GM19035 (cell line): ENCODE measurements around the gene CCDC102A.
"Not testable (repeated sequence)": the region's sequence is repeated elsewhere in the genome, so short reads cannot be mapped to it uniquely, and the experiment has no call there.

Experiments
- ATAC-seq: cut with Tn5 transposase; IDR thresholded peaks from one replicate; pipeline ENCODE4 v1.9.1; 2021; ENCODE audit not compliant: unreplicated experiment

The CCDC102A gene

GRCh38 chr16:57536306-57537193 is at the start of gene CCDC102A:
Gene CCDC102A, minus strand, starts transcription at chr16:57536571. Its CDS starts 7,394 bp downstream, at chr16:57529177.
- peak; percentile 28 for ATAC-seq

GRCh38 chr16:57585051-57585687 is 48.8 kb upstream of the CCDC102A start:
- ATAC-seq: no peak

GRCh38 chr16:57579361-57579665 is 42.9 kb upstream of the CCDC102A start:
- ATAC-seq: no peak

- no peak for ATAC-seq
Observed at GRCh38 chr16:57578521-57579360, 42.4 kb upstream of the CCDC102A start.

GRCh38 chr16:57577691-57578224 is 41.4 kb upstream of the CCDC102A start:
- ATAC-seq: no peak

GRCh38 chr16:57577214-57577613 is 40.8 kb upstream of the CCDC102A start:
- ATAC-seq: no peak

GRCh38 chr16:57576429-57576870 is 40.1 kb upstream of the CCDC102A start:
- ATAC-seq: no peak

- no peak for ATAC-seq
Observed at GRCh38 chr16:57575468-57576277, 39.3 kb upstream of the CCDC102A start.

- ATAC-seq: no peak
Observed at GRCh38 chr16:57574646-57575467, 38.5 kb upstream of the CCDC102A start.

GRCh38 chr16:57574086-57574485 is 37.7 kb upstream of the CCDC102A start:
- ATAC-seq: no peak

- ATAC-seq: no peak
Observed at GRCh38 chr16:57572978-57573728, 36.8 kb upstream of the CCDC102A start.

GRCh38 chr16:57571098-57571497 is 34.7 kb upstream of the CCDC102A start:
- ATAC-seq: no peak

GRCh38 chr16:57570301-57571070 is 34.1 kb upstream of the CCDC102A start:
- no peak for ATAC-seq

- ATAC-seq: no peak
Observed at GRCh38 chr16:57569306-57569946, 33.1 kb upstream of the CCDC102A start.

GRCh38 chr16:57568772-57569171 is 32.4 kb upstream of the CCDC102A start:
- not testable (repeated sequence) for ATAC-seq

GRCh38 chr16:57568173-57568678 is 31.9 kb upstream of the CCDC102A start:
- ATAC-seq: no peak

- no peak for ATAC-seq
Observed at GRCh38 chr16:57567691-57568090, 31.3 kb upstream of the CCDC102A start.
